Left renal cortex interstitium (tissue), 4 donors: ENCODE results near the gene TMEM271. TPM values are rescaled to one million over a fixed set of nuclear protein-coding genes. Genes with fewer than 3 reads are reported as not detected.
"Not testable (repeated sequence)": the region's sequence is repeated elsewhere in the genome, so short reads cannot be mapped to it uniquely, and the experiment has no call there.

Source experiments
- DNase-seq, 4 donors: peaks; one replicate each; pipeline ENCODE4 v3.0.0-alpha.2; 2013; ENCODE audit warnings: low read depth in 4 of 4, low spot score in 2 of 4, missing footprints in 1 of 4
- polyA plus RNA-seq, 4 donors: library from polyadenylated mRNA; unstranded; fragments of 120-200 nt; gene quantifications; one replicate each; pipeline ENCODE4 v1.2.1, GENCODE V29; 2013; ENCODE audit not compliant: insufficient read length in 4 of 4

The TMEM271 gene
- polyA plus RNA-seq, 4 donors = 0.10 to 0.14 TPM; not detected in 2

GRCh38 chr4:610411-611261, 34.5 kb upstream of the TMEM271 start:
- no peak for DNase-seq

GRCh38 chr4:609400-610050, 33.4 kb upstream of the TMEM271 start:
- no peak for DNase-seq

GRCh38 chr4:608236-608635, 32.1 kb upstream of the TMEM271 start:
- DNase-seq = no peak

- no peak for DNase-seq
These were observed 29.8 kb upstream of the TMEM271 start for GRCh38 chr4:605702-606425.

- DNase-seq = no peak
These were observed 28.0 kb upstream of the TMEM271 start for GRCh38 chr4:604131-604530.

GRCh38 chr4:602559-602942, 26.5 kb upstream of the TMEM271 start:
- DNase-seq = peak in 3 of 4 donors; percentile 26 to 55 (median 41)

- no peak for DNase-seq
These were observed 25.8 kb upstream of the TMEM271 start for GRCh38 chr4:601612-602558.

- no peak for DNase-seq
These were observed 24.9 kb upstream of the TMEM271 start for GRCh38 chr4:600850-601515.

GRCh38 chr4:600166-600565, 24.1 kb upstream of the TMEM271 start:
- DNase-seq = no peak

- DNase-seq = no peak
These were observed 22.8 kb upstream of the TMEM271 start for GRCh38 chr4:598925-599324.

- DNase-seq = no peak
These were observed 16.9 kb upstream of the TMEM271 start for GRCh38 chr4:592825-593520.

GRCh38 chr4:592178-592577, 16.1 kb upstream of the TMEM271 start:
- DNase-seq = not testable (repeated sequence)

- DNase-seq = no peak
These were observed 14.3 kb upstream of the TMEM271 start for GRCh38 chr4:590313-590841.

- DNase-seq = no peak
These were observed 13.3 kb upstream of the TMEM271 start for GRCh38 chr4:589219-589963.

- DNase-seq = no peak
These were observed 12.3 kb upstream of the TMEM271 start for GRCh38 chr4:588351-588849.

GRCh38 chr4:587671-588350, 11.7 kb upstream of the TMEM271 start:
- no peak for DNase-seq

GRCh38 chr4:583820-584219, 7.7 kb upstream of the TMEM271 start:
- no peak for DNase-seq
